HG03378 (cell line): ENCODE data around the gene CTDSPL.

ENCODE experiments used
- ATAC-seq: cut with Tn5 transposase; IDR thresholded peaks from one replicate; pipeline ENCODE4 v1.9.1; 2021; ENCODE audit warnings: mild to moderate bottlenecking, moderate library complexity; ENCODE audit not compliant: unreplicated experiment

The CTDSPL gene

GRCh38 chr3:37890522-37890921 is 28.8 kb downstream of the CTDSPL start:
- no peak for ATAC-seq

- ATAC-seq, result no peak
These were observed 29.5 kb downstream of the CTDSPL start for GRCh38 chr3:37891227-37891626.

DNA sequence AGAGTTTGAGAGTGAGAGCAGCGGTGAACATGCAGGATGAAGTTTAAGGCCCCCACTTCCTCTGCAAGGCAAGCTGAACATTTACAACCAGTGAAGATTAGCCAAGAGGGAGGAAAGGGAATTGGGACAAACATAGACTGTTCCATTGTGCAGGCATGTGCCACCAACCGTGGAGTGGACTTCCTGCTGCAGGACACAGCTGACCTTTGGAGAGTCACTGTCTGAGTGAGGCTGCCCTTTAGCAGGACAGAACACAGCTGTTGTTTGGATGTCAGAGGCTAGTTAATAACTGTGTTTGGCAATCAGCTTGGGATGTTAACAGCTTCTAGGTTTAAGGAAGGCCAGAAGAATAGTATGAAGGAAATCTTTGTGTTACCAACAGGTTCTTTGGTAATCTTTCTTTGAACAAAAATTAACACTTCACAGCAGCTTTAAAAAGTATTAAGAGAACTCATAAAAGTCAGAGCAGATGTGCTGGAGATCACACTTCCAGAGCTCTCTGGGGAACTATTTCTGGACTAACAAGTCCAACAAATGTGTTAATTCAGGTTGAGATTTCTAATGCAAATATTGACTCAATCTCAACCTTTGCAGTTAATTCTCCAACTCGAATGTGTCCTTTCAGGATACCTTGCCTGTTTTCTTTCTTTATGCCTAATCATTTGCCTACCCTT is 31.4 kb downstream of the CTDSPL start:
- ATAC-seq, result no peak

DNA sequence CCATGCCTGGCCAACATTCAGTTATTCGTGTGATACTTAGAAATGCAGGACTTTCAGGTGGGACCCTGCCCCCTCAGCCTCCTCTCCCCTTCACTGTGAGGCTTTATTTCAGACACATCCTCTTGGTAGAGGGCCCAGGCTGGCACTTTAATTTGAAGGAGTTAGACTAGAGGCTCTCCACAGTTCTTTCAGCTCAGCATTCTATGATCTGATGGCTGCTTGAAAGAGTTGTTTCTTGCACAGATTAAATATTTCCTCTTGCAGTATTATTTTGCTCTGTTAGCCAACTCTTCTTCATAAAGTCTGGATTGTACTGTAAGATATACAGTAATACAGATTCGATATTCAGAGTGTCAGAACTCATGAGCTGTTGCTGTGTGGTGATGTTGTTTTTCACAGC is 35.1 kb downstream of the CTDSPL start:
- ATAC-seq, result no peak

GRCh38 chr3:37897763-37898162 is 36.1 kb downstream of the CTDSPL start:
- ATAC-seq, result no peak

DNA sequence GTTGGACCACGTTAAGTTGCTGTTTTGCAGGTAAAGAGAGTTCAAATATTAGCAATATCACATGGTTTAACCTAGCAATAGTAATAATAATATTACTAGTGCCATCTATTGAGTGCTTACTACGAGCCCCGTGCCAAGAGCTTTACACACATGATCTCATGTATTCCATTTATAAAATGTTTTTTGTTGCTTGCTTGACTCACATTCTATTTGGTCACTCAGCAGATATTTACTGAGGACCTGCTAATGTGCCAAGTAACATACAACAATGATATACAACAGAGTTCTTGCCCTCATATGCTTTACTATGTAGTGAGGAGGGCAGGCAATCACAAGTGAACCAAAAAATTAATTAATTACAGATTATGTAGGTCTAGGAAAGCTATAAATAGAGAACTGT is 36.7 kb downstream of the CTDSPL start:
- no peak for ATAC-seq

DNA sequence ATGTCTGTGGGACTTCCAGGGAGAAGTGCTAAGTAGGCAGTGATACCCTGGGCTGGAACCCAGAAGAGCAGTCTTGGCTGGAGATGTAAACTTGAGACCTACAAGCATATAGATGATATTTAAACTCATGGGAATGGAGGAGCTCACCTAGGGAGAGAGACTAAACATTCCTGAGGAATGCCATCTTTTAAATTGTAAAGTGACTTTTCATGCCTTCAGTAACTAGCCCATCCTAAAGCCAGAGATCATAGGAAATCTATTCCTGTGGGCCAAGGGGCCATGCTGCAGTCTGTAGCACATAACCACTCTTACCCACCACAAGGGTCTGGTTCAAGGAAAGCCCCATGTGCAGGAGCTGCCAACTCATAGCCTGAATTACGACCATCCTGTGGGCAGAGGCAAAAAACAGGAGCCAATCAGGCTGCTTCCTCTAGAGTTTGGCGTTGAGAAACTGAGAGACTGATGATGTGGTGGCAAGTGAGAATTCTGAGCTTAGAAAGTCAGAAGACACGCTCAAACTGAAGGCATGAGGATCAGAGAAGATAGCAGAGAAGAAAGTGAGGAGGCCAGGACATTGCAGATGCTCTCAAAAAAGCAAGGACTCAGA is 37.5 kb downstream of the CTDSPL start:
- no peak for ATAC-seq

GRCh38 chr3:37899711-37900306 is 38.1 kb downstream of the CTDSPL start:
- no peak for ATAC-seq

- ATAC-seq, result no peak
These were observed 40.0 kb downstream of the CTDSPL start for GRCh38 chr3:37901721-37902120.

DNA sequence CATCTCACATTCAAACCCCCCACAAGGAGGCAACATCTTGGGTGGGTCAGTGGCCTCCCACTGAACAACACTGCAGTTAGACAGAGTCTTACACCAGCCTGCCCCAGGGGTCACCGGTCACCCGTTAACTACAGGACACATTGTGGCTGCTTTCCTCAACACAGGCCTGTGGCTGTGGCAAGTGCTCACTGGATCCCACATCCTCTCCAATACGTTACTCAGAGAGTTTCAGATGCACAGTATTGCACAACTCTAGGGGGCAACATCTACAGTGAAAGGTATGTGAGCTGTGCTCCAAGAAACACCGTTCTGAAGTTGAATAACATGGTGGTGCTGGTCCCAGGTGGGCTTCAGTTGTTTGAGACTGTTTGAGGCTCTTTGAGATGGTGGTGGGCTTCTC is 41.0 kb downstream of the CTDSPL start:
- no peak for ATAC-seq

DNA sequence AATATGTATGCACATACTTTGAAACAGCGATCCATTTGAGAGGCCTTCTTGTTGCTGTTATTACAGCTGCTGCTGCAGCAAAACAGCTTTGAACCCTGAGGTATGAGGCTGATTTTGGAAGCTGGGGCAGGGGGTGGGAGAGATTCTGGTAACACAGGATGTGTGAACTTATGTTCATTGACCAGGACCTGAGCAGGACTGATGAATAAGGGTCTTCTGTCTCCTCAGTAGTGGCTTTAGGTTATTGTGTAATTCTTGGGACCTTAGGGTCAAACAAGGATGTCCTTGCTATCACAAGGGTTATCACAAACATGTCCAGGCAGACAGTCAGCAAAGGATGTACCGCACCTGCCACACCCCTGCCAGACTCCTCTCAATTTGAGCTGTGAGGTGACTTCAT is 41.6 kb downstream of the CTDSPL start:
- ATAC-seq, result no peak

GRCh38 chr3:37903734-37904133 is 42.1 kb downstream of the CTDSPL start:
- no peak for ATAC-seq

DNA sequence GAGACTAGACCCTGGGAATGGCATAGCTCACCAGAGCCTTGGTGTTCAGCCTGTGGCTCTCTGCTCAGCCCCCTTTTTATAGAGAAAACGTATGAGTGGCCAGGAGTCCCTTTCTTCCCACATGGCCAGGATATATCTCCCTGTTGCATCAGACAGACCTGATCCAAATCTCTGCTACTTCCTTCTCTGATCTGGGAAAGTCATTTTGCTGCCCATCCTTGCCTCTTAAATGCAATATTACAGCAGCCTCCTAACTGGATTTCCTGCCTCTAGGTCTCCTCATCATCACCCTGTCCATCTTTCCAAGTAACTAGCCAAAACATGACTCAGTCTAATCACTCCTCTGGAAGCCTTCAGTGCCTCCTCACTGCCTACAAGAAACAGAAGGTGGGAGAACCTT is 42.9 kb downstream of the CTDSPL start:
- no peak for ATAC-seq

DNA sequence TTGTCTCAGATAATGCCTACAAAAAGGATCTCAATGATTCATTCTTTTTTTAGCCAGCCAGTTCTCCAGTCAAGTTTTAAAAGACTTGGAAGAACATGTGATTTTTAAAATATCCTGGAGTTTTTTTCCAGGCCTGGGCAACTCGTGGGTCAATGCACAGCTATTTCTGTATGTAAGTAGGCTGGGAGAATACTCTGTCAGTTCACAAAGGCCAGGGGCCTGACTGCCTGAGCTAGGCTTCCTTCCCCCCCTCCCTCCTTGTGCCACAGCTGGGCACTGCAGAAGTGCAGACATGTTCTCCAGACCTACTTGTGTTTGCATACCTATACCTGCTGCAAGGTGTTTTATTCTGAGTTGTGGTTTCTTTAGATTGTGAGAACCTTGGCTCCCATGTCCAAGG is 43.7 kb downstream of the CTDSPL start:
- no peak for ATAC-seq

DNA sequence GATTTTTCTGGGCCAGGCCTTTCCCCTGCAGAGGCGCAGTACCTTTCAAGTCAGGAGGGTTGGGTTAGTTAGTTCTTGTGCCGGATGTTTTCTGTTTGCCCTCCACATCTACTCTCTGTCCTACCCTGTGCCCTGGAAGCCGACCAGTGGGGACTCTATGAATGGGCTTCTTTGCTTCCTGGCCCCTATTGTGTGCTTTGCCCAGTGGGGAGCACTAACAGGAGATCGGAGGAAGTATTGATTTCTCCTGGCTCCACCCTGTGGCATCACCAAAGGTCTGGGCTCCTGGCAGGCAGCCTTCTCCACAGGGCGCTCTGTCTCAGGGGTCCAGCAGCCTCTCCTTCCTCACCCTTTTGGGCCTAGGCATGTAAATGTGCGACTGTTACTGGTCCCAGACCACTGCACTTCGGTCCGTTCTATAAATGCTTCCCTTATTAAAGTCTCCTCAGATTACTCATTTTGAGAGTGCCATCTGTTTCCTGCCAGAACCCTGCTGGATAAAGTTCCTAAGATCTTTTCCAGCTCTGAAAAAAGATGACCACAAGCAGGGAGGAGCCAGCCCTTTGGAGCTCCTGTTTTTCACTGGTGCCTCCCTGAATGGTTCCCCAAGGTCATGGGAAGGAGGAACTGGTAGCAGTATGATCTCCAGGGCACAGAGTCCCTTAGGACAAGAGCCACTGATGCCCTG is 44.5 kb downstream of the CTDSPL start:
- no peak for ATAC-seq

DNA sequence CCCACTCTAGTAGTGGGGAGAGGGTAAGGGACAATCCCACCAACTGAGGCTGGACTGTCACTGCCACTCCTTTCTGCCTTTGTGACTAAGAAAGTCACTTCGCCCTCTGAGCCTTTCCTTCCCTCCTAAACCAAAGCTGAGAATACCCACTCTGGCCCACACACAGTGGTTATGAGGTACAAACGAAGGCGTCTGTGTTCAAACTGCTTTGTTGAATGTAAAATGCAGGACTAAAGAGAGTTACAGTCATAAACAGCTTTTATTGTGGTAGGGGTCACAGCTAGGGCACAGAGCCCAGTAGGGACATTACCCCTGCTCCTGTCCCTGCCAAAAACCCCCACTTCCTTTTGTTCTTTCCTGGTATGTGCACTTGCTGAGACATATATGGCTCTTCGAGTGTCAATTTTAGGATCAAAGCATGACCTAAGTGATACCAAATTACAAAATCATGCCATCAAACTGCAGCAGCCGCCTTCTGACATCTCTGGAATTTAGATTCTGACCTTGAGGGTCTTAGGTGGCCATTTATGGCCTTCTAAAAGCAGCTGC is 45.1 kb downstream of the CTDSPL start:
- no peak for ATAC-seq

GRCh38 chr3:37907371-37907770 is 45.7 kb downstream of the CTDSPL start:
- no peak for ATAC-seq

GRCh38 chr3:37907906-37908305 is 46.2 kb downstream of the CTDSPL start:
- ATAC-seq, result peak; percentile 97

DNA sequence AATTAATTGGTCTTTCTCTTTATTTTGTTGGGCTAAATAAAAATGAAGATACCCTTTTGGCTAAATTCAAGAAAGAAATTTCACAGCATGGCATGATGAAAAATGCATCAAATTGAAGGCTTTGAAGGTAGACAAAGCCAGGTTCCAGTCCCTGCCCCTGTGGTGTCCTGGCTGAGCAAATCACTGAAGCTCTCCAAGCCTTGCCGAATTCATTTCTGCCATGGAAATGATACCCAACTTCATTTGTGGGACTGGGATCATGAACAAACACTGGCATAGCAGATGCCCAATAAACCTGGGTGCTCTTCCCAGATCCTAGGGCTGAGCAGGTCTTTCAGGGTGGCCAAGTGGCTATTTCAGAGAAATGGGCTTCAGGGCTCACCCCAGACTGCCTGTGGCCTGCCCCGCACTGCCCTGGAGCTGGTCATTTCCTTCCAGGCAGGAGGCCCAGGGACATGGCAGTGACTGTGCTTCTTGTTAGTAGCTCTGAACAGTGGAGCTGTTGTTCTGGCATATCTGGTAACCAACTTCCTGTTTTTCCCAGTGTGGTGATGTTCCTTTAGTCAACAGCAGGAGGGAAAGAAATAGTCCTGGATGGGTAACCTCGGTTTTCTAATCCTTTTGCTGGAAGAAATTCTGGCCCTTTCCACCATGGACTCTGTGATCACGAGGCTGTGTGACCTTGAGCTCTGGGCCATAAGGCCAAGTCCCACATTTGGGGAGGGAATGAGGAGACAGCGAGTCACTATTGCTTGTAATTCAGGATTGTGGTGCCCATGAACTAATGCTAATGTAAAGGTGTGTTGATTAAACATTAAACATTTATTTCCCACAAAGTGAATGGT is 47.6 kb downstream of the CTDSPL start:
- ATAC-seq, result no peak

- ATAC-seq, result no peak
These were observed 49.2 kb downstream of the CTDSPL start for GRCh38 chr3:37910671-37911400.
